ENCODE measurements around the gene PTPN6. TPM values are rescaled to one million over a fixed set of nuclear protein-coding genes. Genes with fewer than 3 reads are reported as not detected.

PTPN6 gene
- total and polyA plus RNA-seq, 2 of the 13 experiments (the other 11 are each of a cell fraction or from before 2014, with no cell fraction given): 10.5 to 10.6 TPM

GRCh38 chr12:6944381-6945186 is 6.6 kb upstream of the PTPN6 start (continued):
- TF ChIP-seq CEBPZ (IDR thresholded peaks at IDR 0.05; ENCODE audit: low read length) (no peak), ZBTB34 (CRISPR knock-in tag; IDR thresholded peaks at IDR 0.05) (no peak), DBP (CRISPR knock-in tag; IDR thresholded peaks at IDR 0.05; ENCODE audit: not compliant biosample characterization) (peak; percentile 46), HNRNPL (IDR thresholded peaks at IDR 0.05; ENCODE audit: low read depth, low read length) (0 out of 2 replicates have a peak, but pooled peaks have one; percentile 27), ZHX1 (CRISPR knock-in tag; IDR thresholded peaks at IDR 0.05; ENCODE audit: low read depth) (0 out of 2 replicates have a peak, but pooled peaks have one; percentile 49), ARID4A (CRISPR knock-in tag; IDR thresholded peaks at IDR 0.05; ENCODE audit: borderline replicate concordance) (peak; percentile 73), HNRNPLL (IDR thresholded peaks at IDR 0.05; ENCODE audit: low read depth, low read length, poor library complexity, severe bottlenecking) (peak; percentile 61), MXI1 (IDR thresholded peaks at IDR 0.05; ENCODE audit: borderline replicate concordance, low read depth, low read length) (peak; percentile 56; the same call in 1 of the 3 replicates), SMC3 (IDR thresholded peaks at IDR 0.05; ENCODE audit: low read length) (peak; percentile 57)
